ELF-1 (cell line): ENCODE results near the gene FBXO31.
A peak's percentile ranks its signal among the peaks of the same experiment; 100 is the strongest.

Experiments used
- DNase-seq: peaks from one replicate; pipeline ENCODE4 v3.0.0-alpha.2; 2016; ENCODE audit warnings: low read depth, low spot score

The FBXO31 gene

GRCh38 chr16:87286839-87287626 is 96.5 kb downstream of the FBXO31 start:
- DNase-seq = no peak

- no peak for DNase-seq
Observed at GRCh38 chr16:87284183-87284582, 99.4 kb downstream of the FBXO31 start.

- no peak for DNase-seq
Observed at GRCh38 chr16:87279094-87279658, 104.4 kb downstream of the FBXO31 start.

GRCh38 chr16:87278191-87279093 is 105.1 kb downstream of the FBXO31 start:
- DNase-seq = peak; percentile 91
